Ishikawa (cell line): Measurements from ENCODE around the gene GPAM.

Source experiments
- CEBPB ChIP-seq: IDR thresholded peaks from 2 replicates; pipeline ENCODE4 v1.6.1; 2012
- CREB1 ChIP-seq: IDR thresholded peaks from 2 replicates; pipeline ENCODE4 v1.6.1; 2012; ENCODE audit warnings: low read depth
- EGR1 ChIP-seq: IDR thresholded peaks from 2 replicates; pipeline ENCODE4 v1.6.1; 2012
- EP300 ChIP-seq: IDR thresholded peaks from 2 replicates; pipeline ENCODE4 v1.6.1; 2012; ENCODE audit warnings: borderline replicate concordance
- FOXM1 ChIP-seq: IDR thresholded peaks from 2 replicates; pipeline ENCODE4 v1.6.1; 2012; ENCODE audit warnings: low read depth, borderline replicate concordance
- MAX ChIP-seq: IDR thresholded peaks from 2 replicates; pipeline ENCODE4 v1.6.1; 2012
- NFIC ChIP-seq: IDR thresholded peaks from 2 replicates; pipeline ENCODE4 v1.6.1; 2012
- RAD21 ChIP-seq: IDR thresholded peaks from 2 replicates; pipeline ENCODE4 v1.6.1; 2012; ENCODE audit warnings: low read depth
- REST ChIP-seq: IDR thresholded peaks from 2 replicates; pipeline ENCODE4 v1.6.1; 2012; ENCODE audit warnings: low read depth, mild to moderate bottlenecking
- TAF1 ChIP-seq: IDR thresholded peaks from 2 replicates; pipeline ENCODE4 v1.6.1; 2012; ENCODE audit warnings: low read depth, mild to moderate bottlenecking
- TCF12 ChIP-seq: IDR thresholded peaks from 2 replicates; pipeline ENCODE4 v1.6.1; 2012; ENCODE audit warnings: low read depth
- TEAD4 ChIP-seq: IDR thresholded peaks from 2 replicates; pipeline ENCODE4 v1.6.1; 2012
- USF1 ChIP-seq: IDR thresholded peaks from 2 replicates; pipeline ENCODE4 v1.6.1; 2012
- YY1 ChIP-seq: IDR thresholded peaks from 2 replicates; pipeline ENCODE4 v1.6.1; 2012; ENCODE audit warnings: low read depth
- ZBTB7A ChIP-seq: IDR thresholded peaks from 2 replicates; pipeline ENCODE4 v1.6.1; 2012; ENCODE audit warnings: low read depth

The GPAM gene

GRCh38 chr10:112139176-112139575, 44.4 kb downstream of the GPAM start:
- TF ChIP-seq NFIC = no peak
- TF ChIP-seq EGR1 = no peak
- TF ChIP-seq MAX = no peak
- no peak for TF ChIP-seq USF1
- TF ChIP-seq CREB1 = no peak
- TF ChIP-seq TAF1 = no peak
- no peak for TF ChIP-seq TEAD4
- no peak for TF ChIP-seq ZBTB7A
- no peak for TF ChIP-seq REST
- no peak for TF ChIP-seq TCF12
- no peak for TF ChIP-seq FOXM1
- no peak for TF ChIP-seq YY1
- no peak for TF ChIP-seq CEBPB
- TF ChIP-seq EP300 = no peak
- no peak for TF ChIP-seq RAD21

- TF ChIP-seq RAD21 (peak; percentile 88), TEAD4 (peak; percentile 96), NFIC (no peak), MAX (no peak)
Observed at GRCh38 chr10:112137154-112137987, 46.2 kb downstream of the GPAM start.

- TF ChIP-seq CEBPB = no peak
- no peak for TF ChIP-seq YY1
- no peak for TF ChIP-seq NFIC
- no peak for TF ChIP-seq RAD21
- TF ChIP-seq REST = no peak
- TF ChIP-seq EP300 = no peak
- no peak for TF ChIP-seq TCF12
- no peak for TF ChIP-seq USF1
- TF ChIP-seq TEAD4 = no peak
- no peak for TF ChIP-seq TAF1
- no peak for TF ChIP-seq MAX
Observed at GRCh38 chr10:112136486-112137153, 46.9 kb downstream of the GPAM start.

- no peak for TF ChIP-seq EP300
- TF ChIP-seq CREB1 = no peak
- TF ChIP-seq MAX = no peak
- TF ChIP-seq CEBPB = no peak
- TF ChIP-seq TEAD4 = no peak
- TF ChIP-seq EGR1 = no peak
- no peak for TF ChIP-seq REST
- no peak for TF ChIP-seq FOXM1
- no peak for TF ChIP-seq TCF12
- no peak for TF ChIP-seq YY1
- no peak for TF ChIP-seq NFIC
- TF ChIP-seq TAF1 = no peak
- no peak for TF ChIP-seq ZBTB7A
- no peak for TF ChIP-seq RAD21
Observed at GRCh38 chr10:112135604-112136003, 48.0 kb downstream of the GPAM start.
